PC-9 (cell line): ENCODE results near the gene KCNK4. TPM values are rescaled to one million over a fixed set of nuclear protein-coding genes. Genes with fewer than 3 reads are reported as not detected.

Experiments
- BruUV-seq: library from RNA; stranded (reverse); fragments of 400-500 nt; replicated peaks from 2 replicates; lab custom pipeline; 2021; lab: Mats Ljungman, UMichigan
- CTCF ChIA-PET: fragments of 300-600 bp; sonication (Branson Sonifier 250); formaldehyde crosslinking; loops from one replicate; lab custom pipeline; 2022; ENCODE audit warnings: antibody characterized with exemption; lab: Charles Lee
- POLR2A ChIA-PET: fragments of 300-600 bp; sonication (Branson Sonifier 250); formaldehyde crosslinking; loops from one replicate; lab custom pipeline; 2022; ENCODE audit warnings: antibody characterized with exemption; ENCODE audit not compliant: unreplicated experiment; lab: Charles Lee
- DNase-seq, 2 experiments: peaks; one replicate each; pipeline versions ENCODE4 v3.0.0 to v3.0.0-alpha.2; 2015 to 2022; ENCODE audit warnings: mixed read lengths in 1 of 2
- H2AFZ ChIP-seq: fragments of 200-600 bp; sonication (generic); 2 replicates; pipeline ENCODE4 v1.8.1; 2017; ENCODE audit warnings: antibody characterized with exemption
- H3F3A ChIP-seq: fragments of 200-600 bp; sonication (generic); 2 replicates; pipeline ENCODE4 v1.8.1; 2017; ENCODE audit warnings: antibody characterized with exemption, mild to moderate bottlenecking, low read depth; ENCODE audit not compliant: insufficient read depth
- H3K27ac ChIP-seq: fragments of 200-600 bp; sonication (generic); 2 replicates; pipeline ENCODE4 v1.6.1; 2016; ENCODE audit warnings: mixed run types
- H3K27me3 ChIP-seq: fragments of 200-600 bp; sonication (generic); 2 replicates; pipeline ENCODE4 v1.6.1; 2016; ENCODE audit warnings: low read depth, mixed run types; ENCODE audit not compliant: insufficient read depth
- H3K36me3 ChIP-seq: fragments of 200-600 bp; sonication (generic); 2 replicates; pipeline ENCODE4 v1.6.1; 2016; ENCODE audit warnings: low read depth, mixed run types
- H3K4me1 ChIP-seq: fragments of 200-600 bp; sonication (generic); replicated peaks from 2 replicates; pipeline ENCODE4 v1.6.1; 2016; ENCODE audit warnings: mixed run types; ENCODE audit not compliant: insufficient read depth
- H3K4me2 ChIP-seq: fragments of 200-600 bp; sonication (generic); 2 replicates; pipeline ENCODE4 v1.6.1; 2017; ENCODE audit warnings: mixed run types
- H3K4me3 ChIP-seq: fragments of 200-600 bp; sonication (generic); 2 replicates; pipeline ENCODE4 v1.6.1; 2016; ENCODE audit warnings: mixed run types
- H3K79me2 ChIP-seq: fragments of 200-600 bp; sonication (generic); 2 replicates; pipeline ENCODE4 v1.6.1; 2017; ENCODE audit warnings: low read depth, mixed run types
- H3K9me2 ChIP-seq: fragments of 200-600 bp; sonication (generic); 2 replicates; pipeline ENCODE4 v1.8.1; 2017; ENCODE audit warnings: mild to moderate bottlenecking; ENCODE audit not compliant: insufficient read depth
- H3K9me3 ChIP-seq: fragments of 200-600 bp; sonication (generic); 2 replicates; pipeline ENCODE4 v1.8.1; 2016; ENCODE audit warnings: low read depth; ENCODE audit not compliant: insufficient read depth
- H4K20me1 ChIP-seq: fragments of 200-600 bp; sonication (generic); 2 replicates; pipeline ENCODE4 v1.8.1; 2017; ENCODE audit not compliant: insufficient read depth
- CTCF ChIP-seq: fragments of 200-600 bp; sonication (generic); conservative IDR thresholded peaks from 2 replicates; pipeline ENCODE4 v1.6.1; 2017; ENCODE audit warnings: mixed run types, antibody characterized with exemption, mild to moderate bottlenecking, moderate library complexity
- EZH2 ChIP-seq: fragments of 200-600 bp; sonication (generic); IDR thresholded peaks from 2 replicates; pipeline ENCODE4 v1.8.0; 2017; ENCODE audit warnings: antibody characterized with exemption, low read depth
- intact Hi-C: fragments of 100-400 bp; cut with micrococcal nuclease; formaldehyde crosslinking; loops from one replicate; pipeline ENCODE4 v1.10.0; 2022; ENCODE audit not compliant: unreplicated experiment
- total RNA-seq: library from RNA; stranded (reverse); gene quantifications from 2 replicates; pipeline ENCODE4 v1.2.3, GENCODE V29; 2021

The KCNK4 gene
- total RNA-seq, 1 experiment from 2014 or later: 0.57 TPM

DNA sequence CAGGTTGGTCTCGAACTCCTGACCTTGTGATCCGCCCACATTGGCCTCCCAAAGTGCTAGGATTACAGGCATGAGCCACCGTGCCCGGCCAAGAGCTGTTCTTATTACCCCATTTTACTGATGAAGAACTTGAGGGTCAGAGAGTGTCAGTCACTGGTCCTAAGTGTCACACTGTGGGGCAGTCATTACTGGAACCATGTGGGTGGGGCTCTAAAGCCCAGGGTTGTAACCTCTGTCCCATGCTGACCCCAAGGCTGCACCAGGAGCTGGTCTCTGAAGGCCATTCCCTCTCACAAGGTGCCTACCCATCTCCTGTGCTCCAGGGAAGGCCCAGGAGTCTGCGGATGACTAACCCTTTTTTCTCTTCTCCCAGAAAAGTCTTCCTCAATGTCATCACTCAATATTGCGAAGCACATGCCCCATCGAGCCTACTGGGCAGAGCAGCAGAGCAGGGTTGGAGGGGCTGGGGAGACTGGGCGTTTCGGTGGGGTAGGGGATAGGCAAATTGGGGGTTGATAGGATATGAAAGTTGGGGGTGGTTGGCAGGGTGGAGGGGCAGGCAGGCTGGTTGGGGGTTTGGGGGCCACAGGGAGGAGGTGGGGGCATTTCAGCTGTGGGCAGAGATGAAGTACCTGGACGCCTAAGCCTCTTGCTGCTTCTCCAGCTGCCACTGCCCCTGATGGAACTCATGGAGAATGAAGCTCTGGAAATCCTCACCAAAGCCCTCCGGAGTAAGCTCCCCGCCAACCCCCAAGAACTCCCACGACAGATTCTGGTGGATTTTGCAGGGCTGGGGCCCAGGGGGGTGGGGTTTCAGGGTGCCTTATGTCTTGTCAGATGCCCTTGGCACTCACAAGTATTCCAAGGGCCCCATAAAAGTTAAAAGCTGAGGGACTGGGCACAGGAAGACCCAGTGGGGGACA is 12.3 kb downstream of the KCNK4 start:
- intact Hi-C loops: loop anchor here (1.0 to 10.0 kb wide), 6 partner anchors 15 to 469 kb away; partner anchors contain the start of genes COX8A, FKBP2, MARK2 and PRDX5
- no peak for TF ChIP-seq CTCF
- no peak for TF ChIP-seq EZH2
- H3K9me3 ChIP-seq: no peaks in the 10 kb centered on the region
- H2AFZ ChIP-seq: no peak overlapping the region
- H3K4me3 ChIP-seq: no peak overlapping the region; the same call in 1 of the 2 replicates
- DNase-seq: peak in 1 of 2 experiments; percentile 34
- POLR2A ChIA-PET: interaction anchor here (0.5 kb wide), 2 partner anchors 27 to 118 kb away, joined by 7 to 19 read pairs; partner anchors contain the start of gene STIP1
- 0 out of 2 replicates have a peak, but pooled peaks cover 7% of the 10 kb centered on the region for H3K27me3 ChIP-seq
- H3F3A ChIP-seq: peaks cover 24% of the 10 kb centered on the region; the same call in 1 of the 2 replicates
- BruUV-seq: no TSS peak
- no peaks in the 10 kb centered on the region; the same call in 1 of the 2 replicates for H4K20me1 ChIP-seq
- peaks cover 27% of the 10 kb centered on the region for H3K4me1 ChIP-seq
- H3K27ac ChIP-seq: no peak overlapping the region
- H3K9me2 ChIP-seq: no peaks in the 10 kb centered on the region
- no peaks in the 10 kb centered on the region for H3K36me3 ChIP-seq
- H3K79me2 ChIP-seq: peaks cover 21% of the 10 kb centered on the region
- H3K4me2 ChIP-seq: peak overlapping the region; percentile 77
- CTCF ChIA-PET: interaction anchor here (0.6 to 1.9 kb wide), 11 partner anchors 14 to 345 kb away, joined by 3 to 22 read pairs (median 6); partner anchors contain the start of genes PPP1R14B, PRDX5 and TRMT112

GRCh38 chr11:64304032-64304315 is 12.9 kb downstream of the KCNK4 start:
- BruUV-seq: no TSS peak
- H2AFZ ChIP-seq: no peak overlapping the region
- H3K79me2 ChIP-seq: peaks cover 21% of the 10 kb centered on the region
- 0 out of 2 replicates have a peak, but pooled peaks cover 7% of the 10 kb centered on the region for H3K27me3 ChIP-seq
- ChIA-PET CTCF (interaction anchor here (0.7 to 1.9 kb wide), 9 partner anchors 14 to 1550 kb away, joined by 3 to 20 read pairs (median 8); partner anchors contain the start of genes PRDX5, SF1, TRMT112 and ZBTB3), POLR2A (interaction anchor here (0.5 to 0.7 kb wide), 3 partner anchors 118 to 356 kb away, joined by 4 to 19 read pairs (median 5); partner anchors contain the start of gene STIP1)
- intact Hi-C loops: loop anchor here (1.0 to 10.0 kb wide), 6 partner anchors 15 to 469 kb away; partner anchors contain the start of genes COX8A, FKBP2, MARK2 and PRDX5
- H4K20me1 ChIP-seq: no peaks in the 10 kb centered on the region; the same call in 1 of the 2 replicates
- H3K9me2 ChIP-seq: no peaks in the 10 kb centered on the region
- no peak overlapping the region for H3K27ac ChIP-seq
- 0 out of 2 replicates have a peak, but pooled peaks cover 2% of the 10 kb centered on the region for H3K36me3 ChIP-seq
- TF ChIP-seq CTCF: no peak
- no peak for TF ChIP-seq EZH2
- peak in 1 of 2 experiments; percentile 32 for DNase-seq
- peak overlapping the region; percentile 74; the same call in 1 of the 2 replicates for H3K4me3 ChIP-seq
- H3K4me2 ChIP-seq: peak overlapping the region; percentile 77
- no peaks in the 10 kb centered on the region for H3K9me3 ChIP-seq
- peaks cover 24% of the 10 kb centered on the region; the same call in 1 of the 2 replicates for H3F3A ChIP-seq
- H3K4me1 ChIP-seq: peaks cover 27% of the 10 kb centered on the region
